ENCODE results near the gene C20orf204.
A peak's percentile ranks its signal among the peaks of the same experiment; 100 is the strongest.

The C20orf204 gene

GRCh38 chr20:64056639-64056888, 20.6 kb downstream of the C20orf204 start:
- DNase-seq (ENCODE audit: low spot score) = no peak

- no peak for DNase-seq (ENCODE audit: low spot score)
Observed at GRCh38 chr20:64056889-64057627, 21.1 kb downstream of the C20orf204 start.

GRCh38 chr20:64057628-64058498, 21.9 kb downstream of the C20orf204 start:
- DNase-seq (ENCODE audit: low spot score) = peak; percentile 76

GRCh38 chr20:64058536-64058935, 22.6 kb downstream of the C20orf204 start:
- no peak for DNase-seq (ENCODE audit: low spot score)

- no peak for DNase-seq (ENCODE audit: low spot score)
Observed at GRCh38 chr20:64062276-64062595, 26.3 kb downstream of the C20orf204 start.

- DNase-seq (ENCODE audit: low spot score) = peak; percentile 93
Observed at GRCh38 chr20:64062596-64063388, 26.8 kb downstream of the C20orf204 start, which contains the start of gene TCEA2. Gene TCEA2 (plus strand): TSS chr20:64063198. CDS start chr20:64063313, 115 bp downstream.

- DNase-seq (ENCODE audit: low spot score) = no peak
Observed at GRCh38 chr20:64063389-64064144, 27.6 kb downstream of the C20orf204 start.

- no peak for DNase-seq (ENCODE audit: low spot score)
Observed at GRCh38 chr20:64064145-64064698, 28.2 kb downstream of the C20orf204 start.

GRCh38 chr20:64065062-64065973, 29.3 kb downstream of the C20orf204 start:
- no peak for DNase-seq (ENCODE audit: low spot score)

- DNase-seq (ENCODE audit: low spot score) = peak; percentile 61
Observed at GRCh38 chr20:64065974-64066343, 30.0 kb downstream of the C20orf204 start.

- no peak for DNase-seq (ENCODE audit: low spot score)
Observed at GRCh38 chr20:64067005-64067632, 31.1 kb downstream of the C20orf204 start.

GRCh38 chr20:64067733-64068307, 31.8 kb downstream of the C20orf204 start:
- no peak for DNase-seq (ENCODE audit: low spot score)

GRCh38 chr20:64068386-64069208, 32.6 kb downstream of the C20orf204 start:
- DNase-seq (ENCODE audit: low spot score) = no peak

- no peak for DNase-seq (ENCODE audit: low spot score)
Observed at GRCh38 chr20:64069209-64069613, 33.2 kb downstream of the C20orf204 start.

- peak; percentile 14 for DNase-seq (ENCODE audit: low spot score)
Observed at GRCh38 chr20:64069614-64070243, 33.7 kb downstream of the C20orf204 start.

GRCh38 chr20:64070244-64070993, 34.4 kb downstream of the C20orf204 start:
- DNase-seq (ENCODE audit: low spot score) = no peak
